HCEC 1CT (cell line): ENCODE measurements around the gene NAV3.
"Not testable (repeated sequence)": the region's sequence is repeated elsewhere in the genome, so short reads cannot be mapped to it uniquely, and the experiment has no call there.

Source experiments
- DNase-seq: peaks from one replicate; pipeline ENCODE4 v3.0.0-alpha.2; 2017

Gene NAV3

DNA sequence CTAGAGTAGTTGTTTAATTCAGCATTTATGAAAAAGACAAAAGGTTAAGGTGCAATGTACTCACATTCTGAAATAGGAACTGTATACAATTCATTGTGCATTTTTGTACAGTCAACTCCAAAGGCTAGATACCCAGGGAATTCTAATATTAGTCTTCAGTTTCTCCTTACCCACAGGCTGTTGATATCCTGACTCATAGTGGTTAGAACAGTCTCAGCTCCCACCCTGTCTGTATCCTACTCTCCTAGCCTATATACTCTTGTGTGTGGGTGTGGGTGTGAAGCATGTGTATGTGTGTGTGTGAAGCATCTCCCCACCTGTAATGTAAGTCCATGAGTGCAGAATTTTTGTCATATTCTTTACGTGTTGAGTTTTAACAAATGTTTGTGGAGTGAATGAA lies 229.5 kb downstream of the NAV3 start:
- peak; percentile 69 for DNase-seq

DNA sequence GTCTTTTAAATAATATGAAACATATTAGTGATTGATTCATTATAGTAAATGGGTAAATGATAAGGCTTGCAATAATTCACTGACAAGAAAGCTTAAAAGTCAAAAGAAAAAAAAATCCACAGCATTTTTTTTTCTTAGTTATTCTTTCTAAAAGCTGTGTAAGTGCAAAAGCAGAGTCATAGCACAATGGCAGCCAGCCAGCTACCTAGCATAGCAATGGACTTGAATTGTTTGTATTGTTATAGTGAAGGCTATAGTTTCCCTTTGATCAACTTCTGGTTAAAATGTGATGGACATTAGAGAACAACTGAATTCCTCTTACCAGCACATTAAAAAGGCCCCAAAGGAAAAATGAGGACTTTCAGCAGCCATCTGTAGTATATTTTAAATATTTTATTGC lies 232.1 kb downstream of the NAV3 start:
- DNase-seq, result peak; percentile 53

DNA sequence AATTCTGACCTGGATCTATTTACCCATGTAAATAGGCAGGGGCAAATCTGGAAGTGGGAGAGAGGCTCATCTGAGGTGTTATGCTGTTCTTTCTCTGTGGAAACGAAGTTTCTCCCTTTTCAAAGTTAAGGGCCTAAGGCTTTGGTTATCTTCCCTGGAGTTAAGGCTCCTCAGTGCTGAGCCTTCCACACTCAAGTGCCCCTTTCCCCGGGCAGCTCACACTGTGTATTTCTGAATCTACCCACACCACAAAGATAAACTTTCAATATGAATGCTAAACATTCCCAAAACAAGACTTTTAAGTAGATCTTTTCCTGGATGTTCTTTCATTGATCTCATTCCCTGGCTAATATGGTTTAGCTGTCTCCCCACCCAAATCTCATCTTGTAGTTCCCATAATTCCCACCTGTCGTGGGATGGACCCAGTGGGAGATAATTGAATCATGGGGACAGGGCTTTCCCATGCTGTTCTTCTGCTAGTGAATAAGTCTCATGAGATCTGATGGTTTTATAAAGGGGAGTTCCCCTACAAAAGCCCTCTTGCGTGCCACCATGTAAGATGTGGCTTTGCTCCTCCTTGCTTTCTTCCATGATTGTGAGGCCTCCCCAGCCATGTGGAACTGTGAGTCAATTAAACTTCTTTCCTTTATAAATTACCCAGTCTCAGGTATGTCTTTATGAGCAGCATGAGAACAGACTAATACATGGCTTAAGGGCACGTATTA lies 251.1 kb downstream of the NAV3 start:
- DNase-seq, result no peak

DNA sequence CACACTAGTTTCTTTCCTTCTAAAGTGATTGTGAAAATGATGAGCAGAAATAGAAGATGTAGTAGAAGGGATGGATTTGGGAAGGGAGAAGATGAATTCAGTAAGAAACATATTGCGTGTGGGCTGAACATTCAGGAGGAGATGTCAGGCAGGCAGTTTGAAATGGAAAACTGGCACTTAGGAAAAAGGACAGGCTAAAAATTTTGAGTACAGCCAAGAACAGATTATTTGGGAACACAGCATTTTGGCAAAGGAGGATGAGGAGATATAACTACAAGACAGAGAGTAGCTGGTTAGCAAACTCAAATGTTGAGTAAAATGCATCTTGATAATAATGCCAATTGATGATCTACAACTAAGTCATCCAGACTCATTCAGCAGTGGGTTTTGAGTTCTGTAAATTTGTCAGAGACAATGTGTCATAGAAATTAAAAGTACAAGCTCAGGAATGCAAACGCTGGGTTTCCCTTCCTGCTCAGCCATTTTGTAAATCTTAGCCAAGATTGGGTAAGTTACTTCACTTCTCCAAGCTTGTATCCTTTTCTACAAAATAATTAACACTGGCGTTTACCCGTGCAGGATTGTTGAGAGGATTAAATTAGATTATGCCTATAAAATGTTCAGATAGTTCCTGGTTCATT lies 255.0 kb downstream of the NAV3 start:
- peak; percentile 86 for DNase-seq

DNA sequence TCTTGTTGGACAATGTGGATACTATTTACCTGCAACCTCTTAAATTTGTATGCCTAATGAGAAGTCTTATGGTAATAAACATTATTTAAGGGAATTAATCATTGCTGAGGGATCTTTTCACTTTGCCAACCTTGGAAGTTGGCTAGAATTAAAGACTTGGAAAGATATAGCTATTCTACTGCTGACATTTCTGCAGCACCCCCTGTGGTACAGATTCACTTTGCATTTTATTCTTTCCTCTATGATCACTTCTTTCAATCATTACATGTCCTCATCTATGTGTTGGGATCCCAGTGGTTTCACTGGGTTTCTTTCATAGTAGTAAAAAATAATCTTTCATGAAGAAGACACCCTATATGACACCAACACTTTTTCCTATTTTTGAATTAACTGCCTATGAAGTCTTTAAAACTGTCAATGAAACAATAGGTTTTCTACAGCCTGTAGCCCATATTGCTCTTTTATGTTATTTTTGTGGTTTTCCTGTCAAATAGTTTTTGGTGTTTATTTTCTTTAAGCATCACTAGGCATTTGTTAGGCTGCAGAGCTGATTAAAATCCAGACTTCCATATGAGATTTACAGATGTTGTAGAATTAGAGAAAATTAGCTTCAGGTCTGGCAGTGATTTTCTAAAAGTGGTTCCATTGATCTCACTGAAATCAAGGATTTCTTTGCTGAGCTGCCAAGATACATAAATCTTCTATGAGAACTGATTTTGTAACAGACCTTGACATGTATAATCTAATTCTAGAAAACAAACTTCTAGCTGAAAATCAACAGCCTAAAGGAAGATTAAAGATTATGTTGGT lies 256.1 kb downstream of the NAV3 start:
- peak; percentile 35 for DNase-seq

DNA sequence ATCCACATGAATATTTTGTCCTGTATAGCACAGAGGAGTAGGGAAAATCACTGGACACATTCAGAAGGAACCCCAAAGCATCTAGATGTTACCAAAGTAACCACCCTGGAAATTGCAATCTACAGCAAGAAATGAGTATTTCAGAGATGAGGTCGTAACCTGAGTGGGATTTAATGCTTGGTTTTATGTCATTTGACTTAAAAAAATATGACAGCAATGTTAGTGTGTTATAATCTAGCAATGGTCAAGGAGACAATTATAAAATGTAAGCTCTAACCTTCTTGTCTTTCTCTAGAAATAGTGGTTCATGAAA lies 256.6 kb downstream of the NAV3 start:
- DNase-seq, result peak; percentile 37

DNA sequence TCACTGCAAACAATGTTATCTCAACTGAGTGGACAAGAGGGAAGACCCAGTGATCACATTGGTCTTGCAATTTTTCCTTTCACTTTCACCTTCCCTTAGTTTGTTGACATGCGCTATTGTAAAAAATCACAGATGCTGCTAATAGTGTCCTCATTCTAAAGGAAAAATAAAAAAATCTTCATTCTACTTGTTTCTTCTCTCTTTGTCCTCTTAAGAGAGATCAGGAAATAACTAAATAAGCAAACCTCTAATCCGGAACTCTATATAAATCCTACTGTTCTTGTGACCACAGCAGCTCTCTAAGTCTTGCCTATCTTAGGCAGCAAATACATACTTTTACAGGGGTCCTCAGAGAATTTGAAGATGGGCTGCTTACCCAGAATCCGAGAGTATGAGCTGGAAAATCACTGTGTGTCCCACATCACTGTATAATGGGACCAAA lies 257.7 kb downstream of the NAV3 start:
- DNase-seq, result peak; percentile 13

DNA sequence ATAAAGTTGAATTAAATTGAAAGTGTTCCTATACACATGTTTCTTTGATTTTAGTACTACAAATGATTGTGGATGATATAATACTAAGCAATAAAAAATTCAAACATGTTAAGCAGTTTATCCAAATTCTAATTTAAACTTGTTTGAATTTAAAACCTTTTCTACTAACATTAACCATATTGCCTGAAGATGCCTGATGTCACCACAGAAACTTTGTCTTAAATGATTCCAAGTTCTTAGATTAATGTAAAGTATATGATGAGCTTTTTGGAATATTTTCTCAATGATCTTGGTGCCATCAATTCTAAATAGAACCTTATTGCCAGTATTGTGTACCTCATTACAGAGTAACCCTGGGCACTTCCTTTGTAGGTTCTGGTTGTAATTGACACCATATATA lies 259.6 kb downstream of the NAV3 start:
- DNase-seq, result no peak

DNA sequence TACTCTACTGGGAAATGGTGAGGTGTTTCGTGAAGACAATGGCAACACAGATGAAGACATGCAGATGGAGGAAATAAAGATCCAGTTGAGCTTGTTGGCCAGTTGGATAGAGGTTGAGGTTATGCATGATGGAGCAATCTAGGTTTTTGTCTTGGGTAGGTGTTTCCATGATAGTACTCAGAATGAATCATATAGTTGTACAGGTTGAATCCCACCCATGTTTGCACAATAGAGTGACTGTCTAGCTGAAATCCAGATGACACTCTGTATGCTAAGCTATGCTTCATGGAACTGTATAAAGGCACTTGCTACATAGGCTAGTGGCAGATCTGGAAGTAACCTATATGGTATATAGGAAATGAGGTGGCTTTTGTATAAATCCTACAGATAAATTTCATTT lies 264.9 kb downstream of the NAV3 start:
- DNase-seq, result no peak

DNA sequence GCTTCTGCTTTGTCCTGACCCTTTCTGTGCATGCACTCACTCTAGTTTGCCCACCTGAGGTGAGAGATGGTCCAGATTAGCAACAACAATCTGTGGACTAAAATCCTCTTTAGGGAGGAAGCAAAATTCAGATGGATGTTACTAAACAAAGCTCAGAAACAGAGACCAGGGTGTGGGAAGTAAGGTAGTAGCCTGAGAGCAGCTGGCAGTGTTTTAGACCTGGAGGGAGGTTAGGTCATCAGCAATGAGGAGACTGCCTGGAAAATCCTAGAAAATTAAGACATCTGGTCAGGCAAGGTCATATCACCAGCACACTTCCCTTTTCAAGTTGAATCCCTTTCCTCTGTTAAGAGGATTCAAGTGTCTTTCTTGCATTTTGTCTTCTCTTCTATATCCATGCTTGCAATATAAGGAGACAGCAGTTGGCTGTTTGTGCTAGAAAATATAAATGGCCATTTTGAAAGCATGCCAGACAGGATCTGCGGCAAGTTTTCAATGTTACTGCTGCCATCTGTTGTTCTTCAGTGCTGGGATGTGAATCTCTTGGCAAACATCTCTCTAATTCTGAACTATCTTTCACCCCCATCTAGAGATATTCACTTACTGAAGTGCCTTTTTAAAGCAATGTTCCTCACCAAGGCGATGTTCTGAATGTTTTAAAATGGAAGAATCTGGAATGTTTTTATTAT lies 266.4 kb downstream of the NAV3 start:
- DNase-seq, result peak; percentile 56

DNA sequence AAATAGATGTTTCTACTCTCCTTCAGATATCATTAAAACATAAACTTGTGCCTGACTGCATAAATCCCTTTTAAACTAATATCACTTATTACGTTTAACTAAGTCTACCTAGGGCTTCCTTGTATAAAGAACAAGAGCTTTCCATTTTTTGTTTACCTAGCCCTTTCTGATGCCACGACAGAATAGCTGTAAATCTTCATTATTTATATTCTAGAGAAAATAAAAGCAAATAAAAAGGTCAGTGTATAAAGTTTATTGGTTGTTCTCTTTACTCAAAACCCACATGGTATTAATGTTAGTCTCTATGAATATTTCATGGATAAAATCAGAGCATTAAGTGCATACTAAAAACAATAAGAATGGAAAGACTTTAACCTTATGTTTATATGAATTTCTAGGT lies 269.1 kb downstream of the NAV3 start:
- DNase-seq, result no peak

DNA sequence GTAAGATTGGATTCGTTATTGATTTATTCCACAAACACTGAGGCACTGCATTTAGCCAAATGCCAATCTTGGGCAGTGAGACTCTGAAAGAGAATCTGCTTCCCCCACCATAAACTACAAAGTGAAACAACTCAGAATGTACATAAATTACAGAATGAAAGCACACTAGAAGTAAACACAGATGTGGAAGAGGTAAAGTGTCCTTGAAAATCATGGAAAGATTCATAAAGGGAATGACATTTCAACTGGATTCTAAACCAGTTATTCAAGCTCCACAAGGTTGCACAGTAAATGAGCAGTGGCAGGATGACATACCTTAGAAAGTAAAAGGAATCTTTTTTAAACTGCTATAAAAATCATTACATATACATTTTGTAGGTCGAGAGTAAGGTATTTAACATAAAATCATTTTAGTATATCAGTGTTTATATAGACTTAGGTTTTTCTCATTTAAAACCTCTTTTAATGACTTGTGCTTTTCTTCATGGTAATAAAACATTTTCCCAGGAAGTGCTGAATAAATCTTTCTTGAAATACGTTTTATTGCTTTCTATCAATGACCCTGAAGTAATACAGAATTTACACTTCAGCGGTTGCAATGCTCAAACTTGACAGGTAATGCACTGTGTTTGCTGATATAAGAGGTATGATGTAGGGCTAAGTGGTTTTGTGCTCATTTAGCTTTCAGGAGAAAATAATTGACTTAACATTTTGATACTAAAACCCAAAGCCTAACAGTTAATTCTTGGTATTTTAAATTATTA lies 270.6 kb downstream of the NAV3 start:
- DNase-seq, result no peak

DNA sequence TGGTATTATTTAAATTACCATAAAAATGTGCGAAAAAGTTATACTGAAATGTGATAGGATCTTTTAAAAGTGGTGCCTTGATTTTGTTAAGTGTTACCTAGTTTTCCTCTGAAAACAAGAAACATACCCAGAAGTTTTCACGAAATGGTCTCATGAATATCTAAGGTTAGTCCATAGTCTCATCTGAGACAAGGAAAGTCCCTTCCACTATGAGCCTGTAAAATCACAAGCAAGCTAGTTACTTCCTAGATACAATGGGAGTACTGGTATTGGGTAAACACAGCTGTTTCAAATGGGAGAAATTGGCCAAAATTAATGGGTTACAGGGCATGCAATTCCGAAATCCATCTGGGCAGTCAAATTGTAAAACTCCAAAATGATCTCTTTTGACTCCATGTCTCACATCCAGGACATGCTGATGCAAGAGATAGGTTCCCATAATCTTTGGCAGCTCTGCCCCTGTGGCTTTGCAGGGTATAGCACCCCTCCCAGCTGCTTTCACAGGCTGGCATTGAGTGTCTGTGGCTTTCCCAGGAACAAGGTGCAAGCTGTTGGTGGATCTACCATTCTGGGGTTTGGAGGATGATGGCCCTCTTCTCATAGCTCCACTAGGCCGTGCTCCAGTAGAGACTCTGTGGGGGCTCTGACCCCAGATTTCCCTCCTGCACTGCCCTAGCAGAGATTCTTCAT lies 271.4 kb downstream of the NAV3 start:
- no peak for DNase-seq

DNA sequence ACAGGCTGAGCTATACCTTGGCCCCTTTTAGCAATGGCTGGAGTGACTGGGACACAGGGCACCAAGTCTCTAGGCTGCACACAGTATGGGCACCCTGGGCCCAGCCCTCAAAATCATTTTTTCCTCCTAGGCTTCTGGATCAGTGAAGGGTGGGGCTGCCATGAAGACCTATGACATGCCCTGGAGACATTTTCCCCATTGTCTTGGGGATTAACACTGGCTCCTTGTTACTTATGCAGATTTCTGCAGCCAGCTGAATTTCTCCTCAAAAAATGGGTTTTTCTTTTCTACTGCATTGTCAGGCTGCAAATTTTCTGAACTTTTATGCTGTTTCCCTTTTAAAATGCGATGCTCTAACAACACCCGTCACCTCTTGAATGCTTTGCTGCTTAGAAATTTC lies 272.1 kb downstream of the NAV3 start:
- not testable (repeated sequence) for DNase-seq

DNA sequence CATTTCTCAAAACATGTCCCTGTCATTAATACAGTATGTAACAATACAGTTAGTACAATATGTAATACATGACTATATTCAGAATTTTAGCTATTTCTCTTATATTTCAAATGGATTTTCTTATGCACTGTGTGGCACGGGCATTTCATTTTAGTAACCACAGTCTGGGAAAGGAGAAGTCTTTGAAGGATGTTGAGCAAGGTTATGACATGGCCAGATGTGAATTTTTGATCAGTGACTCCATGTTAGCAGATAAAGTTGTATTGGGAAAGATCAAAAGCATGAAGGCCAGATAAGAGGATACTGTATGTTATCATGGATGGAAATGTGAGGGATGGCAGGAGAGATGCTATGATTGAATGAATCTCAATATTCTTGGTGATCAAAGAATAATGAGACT lies 285.2 kb downstream of the NAV3 start:
- peak; percentile 20 for DNase-seq

DNA sequence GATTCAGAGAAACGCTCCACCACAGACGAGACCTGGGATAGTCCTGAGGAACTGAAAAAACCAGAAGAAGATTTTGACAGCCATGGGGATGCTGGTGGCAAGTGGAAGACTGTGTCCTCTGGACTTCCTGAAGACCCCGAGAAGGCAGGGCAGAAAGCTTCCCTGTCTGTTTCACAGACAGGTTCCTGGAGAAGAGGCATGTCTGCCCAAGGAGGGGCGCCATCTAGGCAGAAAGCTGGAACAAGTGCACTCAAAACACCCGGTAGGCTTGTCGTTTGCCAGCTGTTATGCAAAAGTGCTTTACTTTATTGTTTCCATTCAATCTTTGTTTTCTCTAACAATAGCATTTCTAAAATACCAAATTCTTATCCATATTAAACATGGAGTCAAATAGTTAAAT lies 287.3 kb downstream of the NAV3 start:
- DNase-seq, result peak; percentile 6

DNA sequence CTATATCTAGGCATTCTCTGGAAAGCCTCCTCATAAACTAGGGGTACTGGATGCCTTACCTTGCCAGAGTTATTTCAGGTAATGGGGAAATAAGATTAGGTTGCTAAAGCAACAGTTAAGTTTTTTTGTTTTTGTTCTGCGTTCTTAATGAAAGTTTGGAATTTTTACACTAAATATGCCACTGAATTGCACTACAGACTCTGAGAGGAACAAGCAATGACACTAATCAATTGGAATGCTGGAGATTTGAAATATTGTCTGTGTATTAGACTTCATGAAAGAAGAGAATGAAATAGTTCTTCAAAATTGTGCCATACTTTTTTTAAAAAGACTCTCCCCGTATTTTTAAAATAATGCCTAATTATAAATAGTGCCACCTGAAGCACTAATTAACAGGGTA lies 287.8 kb downstream of the NAV3 start:
- no peak for DNase-seq

DNA sequence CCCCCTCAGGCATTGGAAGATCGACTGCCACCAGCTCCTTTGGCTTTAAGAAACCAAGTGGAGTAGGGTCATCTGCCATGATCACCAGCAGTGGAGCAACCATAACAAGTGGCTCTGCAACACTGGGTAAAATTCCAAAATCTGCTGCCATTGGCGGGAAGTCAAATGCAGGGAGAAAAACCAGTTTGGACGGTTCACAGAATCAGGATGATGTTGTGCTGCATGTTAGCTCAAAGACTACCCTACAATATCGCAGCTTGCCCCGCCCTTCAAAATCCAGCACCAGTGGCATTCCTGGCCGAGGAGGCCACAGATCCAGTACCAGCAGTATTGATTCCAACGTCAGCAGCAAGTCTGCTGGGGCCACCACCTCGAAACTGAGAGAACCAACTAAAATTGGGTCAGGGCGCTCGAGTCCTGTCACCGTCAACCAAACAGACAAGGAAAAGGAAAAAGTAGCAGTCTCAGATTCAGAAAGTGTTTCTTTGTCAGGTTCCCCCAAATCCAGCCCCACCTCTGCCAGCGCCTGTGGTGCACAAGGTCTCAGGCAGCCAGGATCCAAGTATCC lies 288.7 kb downstream of the NAV3 start:
- no peak for DNase-seq

DNA sequence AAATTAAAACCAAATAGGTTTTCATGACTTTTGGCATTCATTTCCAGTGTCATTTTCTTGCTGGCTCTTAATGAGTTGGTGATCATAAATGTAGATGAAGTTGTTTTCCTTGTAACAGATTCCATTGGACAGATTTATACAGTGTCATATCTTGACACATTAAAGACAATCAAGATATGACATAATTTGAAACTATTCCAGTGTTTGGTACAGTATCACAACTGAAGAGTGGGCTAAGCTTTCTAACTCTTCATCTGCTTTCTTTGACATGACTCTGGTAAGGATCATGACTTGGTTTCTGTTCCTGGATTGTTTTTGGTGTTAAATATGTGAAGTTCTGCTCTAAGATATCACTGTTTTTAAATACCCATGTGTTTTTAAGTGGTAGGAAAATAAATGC lies 289.6 kb downstream of the NAV3 start:
- no peak for DNase-seq

DNA sequence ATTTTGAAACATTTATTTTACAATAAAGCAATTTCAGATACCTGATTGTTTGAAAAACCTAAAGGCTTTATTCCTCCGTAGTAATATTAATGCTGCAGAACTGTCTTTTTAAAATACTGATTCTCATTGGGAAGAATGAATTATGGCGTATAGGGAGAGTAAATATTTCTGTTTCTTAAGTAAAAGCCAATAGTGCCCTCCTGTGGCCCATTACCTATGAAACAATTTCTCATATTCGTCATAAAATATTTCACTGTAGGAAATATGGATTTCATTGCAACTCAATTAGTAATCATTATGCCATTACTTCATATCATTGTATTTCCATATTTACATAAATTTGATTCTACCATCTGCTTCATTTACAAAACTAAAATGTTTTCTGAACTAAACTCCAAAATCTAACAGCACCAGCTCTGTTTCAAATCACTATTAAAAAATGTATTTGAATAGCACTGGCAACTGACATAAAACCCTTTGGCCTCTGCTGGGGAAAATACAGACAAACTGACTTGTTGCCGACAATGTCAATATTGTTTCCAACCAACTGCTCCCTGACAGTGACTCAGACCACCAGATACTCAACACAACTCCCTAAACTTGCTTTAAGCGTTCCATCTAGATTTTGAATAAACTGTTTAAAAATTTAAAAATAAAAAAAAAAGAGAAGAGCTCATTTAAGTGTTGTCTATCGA lies 290.3 kb downstream of the NAV3 start:
- DNase-seq, result peak; percentile 62

DNA sequence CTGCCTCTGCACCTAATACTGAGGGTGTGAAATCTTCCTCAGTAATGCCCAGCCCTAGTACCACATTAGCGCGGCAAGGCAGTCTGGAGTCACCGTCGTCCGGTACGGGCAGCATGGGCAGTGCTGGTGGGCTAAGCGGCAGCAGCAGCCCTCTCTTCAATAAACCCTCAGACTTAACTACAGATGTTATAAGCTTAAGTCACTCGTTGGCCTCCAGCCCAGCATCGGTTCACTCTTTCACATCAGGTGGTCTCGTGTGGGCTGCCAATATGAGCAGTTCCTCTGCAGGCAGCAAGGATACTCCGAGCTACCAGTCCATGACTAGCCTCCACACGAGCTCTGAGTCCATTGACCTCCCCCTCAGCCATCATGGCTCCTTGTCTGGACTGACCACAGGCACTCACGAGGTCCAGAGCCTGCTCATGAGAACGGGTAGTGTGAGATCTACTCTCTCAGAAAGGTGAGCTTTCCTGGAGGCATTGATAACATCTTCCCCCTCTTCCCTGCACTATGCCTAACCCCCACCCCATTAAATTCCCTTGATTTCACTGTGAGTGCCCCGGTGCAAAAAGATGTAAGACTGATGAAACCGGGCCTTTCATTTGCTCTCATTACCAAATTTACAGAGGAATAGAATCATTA lies 291.4 kb downstream of the NAV3 start:
- DNase-seq, result no peak
